Right renal pelvis (tissue), 4 donors: ENCODE measurements around the gene ZC3H4. TPM values are rescaled to one million over a fixed set of nuclear protein-coding genes. Genes with fewer than 3 reads are reported as not detected.
A peak's percentile ranks its signal among the peaks of the same experiment; 100 is the strongest.
"Not testable (repeated sequence)": the region's sequence is repeated elsewhere in the genome, so short reads cannot be mapped to it uniquely, and the experiment has no call there.

Source experiments
- DNase-seq, 4 donors: peaks; one replicate each; pipeline ENCODE4 v3.0.0-alpha.2; 2013; ENCODE audit warnings: low read depth in 4 of 4, low spot score in 3 of 4, missing footprints in 1 of 4
- polyA plus RNA-seq, 4 donors: library from polyadenylated mRNA; unstranded; fragments of 120-200 nt; gene quantifications; one replicate each; pipeline ENCODE4 v1.2.1, GENCODE V29; 2013; ENCODE audit not compliant: insufficient read length in 4 of 4

The ZC3H4 gene
- 10 to 100 TPM; 33.8 to 35.2 (median 34.6) TPM for polyA plus RNA-seq

GRCh38 chr19:47112997-47113849 lies at the start of gene ZC3H4:
TSS of gene ZC3H4 (minus strand) at chr19:47113776. CDS start at chr19:47112584, 1,192 bp downstream.
- DNase-seq: peak; percentile 96 to 97 (median 96)

GRCh38 chr19:47161876-47162489 lies 48.4 kb upstream of the ZC3H4 start:
- no peak for DNase-seq

GRCh38 chr19:47158879-47159503 lies 45.4 kb upstream of the ZC3H4 start:
- DNase-seq: no peak

- DNase-seq: no peak
These were observed 44.8 kb upstream of the ZC3H4 start for GRCh38 chr19:47158367-47158791.

- DNase-seq: no peak
These were observed 44.1 kb upstream of the ZC3H4 start for GRCh38 chr19:47157431-47158321.

GRCh38 chr19:47156861-47157430 lies 43.4 kb upstream of the ZC3H4 start:
- no peak for DNase-seq

- DNase-seq: no peak
These were observed 41.6 kb upstream of the ZC3H4 start for GRCh38 chr19:47155148-47155547.

GRCh38 chr19:47153266-47153665 lies 39.7 kb upstream of the ZC3H4 start:
- DNase-seq: no peak

GRCh38 chr19:47152632-47153031 lies 39.1 kb upstream of the ZC3H4 start:
- no peak for DNase-seq

- no peak for DNase-seq
These were observed 38.6 kb upstream of the ZC3H4 start for GRCh38 chr19:47152205-47152604.

GRCh38 chr19:47151627-47152026 lies 38.1 kb upstream of the ZC3H4 start:
- DNase-seq: no peak

- no peak for DNase-seq
These were observed 33.3 kb upstream of the ZC3H4 start for GRCh38 chr19:47146920-47147319.

- no peak for DNase-seq
These were observed 32.3 kb upstream of the ZC3H4 start for GRCh38 chr19:47145639-47146486.

GRCh38 chr19:47144630-47145029 lies 31.1 kb upstream of the ZC3H4 start:
- no peak for DNase-seq

GRCh38 chr19:47143322-47144073 lies 29.9 kb upstream of the ZC3H4 start:
- DNase-seq: no peak

- DNase-seq: no peak
These were observed 29.2 kb upstream of the ZC3H4 start for GRCh38 chr19:47142779-47143178.

GRCh38 chr19:47141695-47142094 lies 28.1 kb upstream of the ZC3H4 start:
- no peak for DNase-seq

- not testable (repeated sequence) for DNase-seq
These were observed 27.7 kb upstream of the ZC3H4 start for GRCh38 chr19:47141252-47141651.
